HCT116 (cell line): ENCODE data around the gene BCL7A.

Experiments
- ATF3 ChIP-seq: IDR thresholded peaks from 2 replicates; pipeline ENCODE4 v1.6.1; 2012
- CTCF ChIP-seq, 3 experiments: fragments of 200-600 bp in 1 of 3; sonication (generic) in 1 of 3; IDR thresholded peaks in 2 of 3; conservative IDR thresholded peaks in 1 of 3; 2 replicates each; pipeline ENCODE4 v1.5.1; 2012 to 2017; ENCODE audit warnings: low read depth in 2 of 3, low read length in 2 of 3, antibody characterized with exemption in 1 of 3, borderline replicate concordance in 1 of 3, control low read depth in 1 of 3, mild to moderate bottlenecking in 1 of 3, mixed read lengths in 1 of 3, mixed run types in 1 of 3, moderate library complexity in 1 of 3; ENCODE audit not compliant: insufficient read depth in 1 of 3
- ELF1 ChIP-seq: IDR thresholded peaks from 2 replicates; pipeline ENCODE4 v1.6.1; 2012; ENCODE audit warnings: low read depth, borderline replicate concordance
- EZH2phosphoT487 ChIP-seq: fragments of 200-600 bp; IDR thresholded peaks from 2 replicates; pipeline ENCODE4 v1.6.1; 2018; ENCODE audit warnings: antibody characterized with exemption, borderline replicate concordance
- MAX ChIP-seq: IDR thresholded peaks from 2 replicates; pipeline ENCODE4 v1.6.1; 2012
- POLR2A ChIP-seq: IDR thresholded peaks from 2 replicates; pipeline ENCODE4 v1.7.0; 2011; ENCODE audit warnings: borderline replicate concordance; ENCODE audit not compliant: insufficient read depth, insufficient read length; ENCODE audit errors: extremely low read depth
- RAD21 ChIP-seq: IDR thresholded peaks from 2 replicates; pipeline ENCODE4 v1.6.1; 2012; ENCODE audit warnings: low read depth, mild to moderate bottlenecking
- REST ChIP-seq: IDR thresholded peaks from 2 replicates; pipeline ENCODE4 v1.6.1; 2012; ENCODE audit warnings: low read depth
- TCF7L2 ChIP-seq: IDR thresholded peaks from 2 replicates; pipeline ENCODE4 v1.7.0; 2011; ENCODE audit warnings: borderline replicate concordance, inconsistent platforms; ENCODE audit not compliant: insufficient read depth, insufficient read length; ENCODE audit errors: extremely low read depth
- YY1 ChIP-seq: IDR thresholded peaks from 2 replicates; pipeline ENCODE4 v1.6.1; 2011; ENCODE audit warnings: low read length, low read depth, moderate library complexity, mild to moderate bottlenecking; ENCODE audit not compliant: insufficient replicate concordance; ENCODE audit errors: extremely low read depth
- ZBTB33 ChIP-seq: IDR thresholded peaks from 2 replicates; pipeline ENCODE4 v1.6.1; 2011; ENCODE audit warnings: mild to moderate bottlenecking, low read length, moderate library complexity; ENCODE audit not compliant: insufficient replicate concordance; ENCODE audit errors: extremely low read depth

GRCh38 chr12:122054842-122055520 is 33.3 kb downstream of the BCL7A start:
- TF ChIP-seq ELF1, result no peak
- TF ChIP-seq CTCF (IDR thresholded peaks at IDR 0.05 in 2 of 3, conservative IDR thresholded peaks at IDR 0.05 in 1 of 3; ENCODE audit: borderline replicate concordance in 1 of 3, insufficient read depth in 1 of 3, low read depth in 2 of 3, low read length in 2 of 3), result no peak
- TF ChIP-seq POLR2A, result no peak
- no peak for TF ChIP-seq REST
- TF ChIP-seq RAD21, result no peak
- TF ChIP-seq ZBTB33, result no peak
- no peak for TF ChIP-seq TCF7L2
- TF ChIP-seq EZH2phosphoT487, result no peak
- TF ChIP-seq ATF3, result no peak
- no peak for TF ChIP-seq YY1
- TF ChIP-seq MAX, result no peak
